ENCODE data around the gene CAMLG. TPM values are rescaled to one million over a fixed set of nuclear protein-coding genes. Genes with fewer than 3 reads are reported as not detected.
"Not testable (repeated sequence)": the region's sequence is repeated elsewhere in the genome, so short reads cannot be mapped to it uniquely, and the experiment has no call there.

Gene CAMLG
- total RNA-seq, 1 experiment from 2014 or later: 29.3 TPM

- TF ChIP-seq CTCF (IDR thresholded peaks at IDR 0.05 in 2 of 3, conservative IDR thresholded peaks at IDR 0.05 in 1 of 3; ENCODE audit: borderline replicate concordance in 1 of 3, insufficient read depth in 1 of 3, low read depth in 2 of 3, low read length in 2 of 3): peak; percentile 66 to 72 (median 71); a peak in 5 of 6 replicates
- TF ChIP-seq MAX (IDR thresholded peaks at IDR 0.05): peak; percentile 95
- TF ChIP-seq EZH2phosphoT487 (IDR thresholded peaks at IDR 0.05; ENCODE audit: borderline replicate concordance): no peak
- TF ChIP-seq JUND (IDR thresholded peaks at IDR 0.05): peak; percentile 56; the same call in 1 of the 2 replicates
- no peak for TF ChIP-seq CEBPB (IDR thresholded peaks at IDR 0.05; ENCODE audit: low read depth)
Measured at GRCh38 chr5:134758504-134759341, 20.4 kb downstream of the CAMLG start, which contains the start of gene DDX46 (continued).

GRCh38 chr5:134767528-134768291 lies 29.4 kb downstream of the CAMLG start:
- H3K4me1 ChIP-seq (ENCODE audit: control insufficient read depth in 1 of 2, insufficient read depth in 2 of 2, low read length in 2 of 2); H3K9ac ChIP-seq (ENCODE audit: low read length); H3K9me3 ChIP-seq (ENCODE audit: control insufficient read depth in 1 of 2, insufficient read depth in 1 of 2, low read depth in 1 of 2, low read length in 2 of 2); H3K27me3 ChIP-seq (ENCODE audit: insufficient read depth, low read length); H2AFZ ChIP-seq (ENCODE audit: low read depth, low read length, poor library complexity, severe bottlenecking); RAD21 ChIA-PET (ENCODE audit: low non-redundant PET in 1 of 2, low total read pairs in 2 of 2, uncharacterized antibody in 2 of 2, unreplicated experiment in 2 of 2); H4K20me1 ChIP-seq (ENCODE audit: insufficient read depth); ATAC-seq; DNase-seq (ENCODE audit: low read depth, low spot score); H3K4me3 ChIP-seq (replicated peaks in 1 of 2; ENCODE audit: low read depth in 1 of 2, low read length in 2 of 2); intact Hi-C loops (cut with micrococcal nuclease); BruUV-seq (replicated peaks); H3K9me2 ChIP-seq (ENCODE audit: insufficient read depth); H3K4me2 ChIP-seq (ENCODE audit: low read length); H3K27ac ChIP-seq (ENCODE audit: low read depth, low read length); POLR2A ChIA-PET: not testable (repeated sequence)
- Histone ChIP-seq H3K36me3 (ENCODE audit: control insufficient read depth in 1 of 2, insufficient read depth in 2 of 2, low read length in 2 of 2) (peaks cover 47 to 50% of the 10 kb centered on the region in 2 experiments), H3K79me2 (ENCODE audit: insufficient read depth, low read length) (peaks cover 74% of the 10 kb centered on the region)
- CTCF ChIA-PET: interaction anchor here (0.7 kb wide), 1 partner anchor 29 kb away, joined by 3 read pairs; the partner anchor contains the start of gene CAMLG

All from HCT116 (cell line).